NOMO-1 treated with DMSO at 0.1 percent for 48 hours (cell line): ENCODE measurements around the gene RNU1-3.
"Not testable (repeated sequence)": the region's sequence is repeated elsewhere in the genome, so short reads cannot be mapped to it uniquely, and the experiment has no call there.

Source experiments
- DNase-seq: peaks from one replicate; lab custom pipeline; 2025; ENCODE audit not compliant: unreplicated experiment; lab: John Stamatoyannopoulos, UW

RNU1-3 gene

DNA sequence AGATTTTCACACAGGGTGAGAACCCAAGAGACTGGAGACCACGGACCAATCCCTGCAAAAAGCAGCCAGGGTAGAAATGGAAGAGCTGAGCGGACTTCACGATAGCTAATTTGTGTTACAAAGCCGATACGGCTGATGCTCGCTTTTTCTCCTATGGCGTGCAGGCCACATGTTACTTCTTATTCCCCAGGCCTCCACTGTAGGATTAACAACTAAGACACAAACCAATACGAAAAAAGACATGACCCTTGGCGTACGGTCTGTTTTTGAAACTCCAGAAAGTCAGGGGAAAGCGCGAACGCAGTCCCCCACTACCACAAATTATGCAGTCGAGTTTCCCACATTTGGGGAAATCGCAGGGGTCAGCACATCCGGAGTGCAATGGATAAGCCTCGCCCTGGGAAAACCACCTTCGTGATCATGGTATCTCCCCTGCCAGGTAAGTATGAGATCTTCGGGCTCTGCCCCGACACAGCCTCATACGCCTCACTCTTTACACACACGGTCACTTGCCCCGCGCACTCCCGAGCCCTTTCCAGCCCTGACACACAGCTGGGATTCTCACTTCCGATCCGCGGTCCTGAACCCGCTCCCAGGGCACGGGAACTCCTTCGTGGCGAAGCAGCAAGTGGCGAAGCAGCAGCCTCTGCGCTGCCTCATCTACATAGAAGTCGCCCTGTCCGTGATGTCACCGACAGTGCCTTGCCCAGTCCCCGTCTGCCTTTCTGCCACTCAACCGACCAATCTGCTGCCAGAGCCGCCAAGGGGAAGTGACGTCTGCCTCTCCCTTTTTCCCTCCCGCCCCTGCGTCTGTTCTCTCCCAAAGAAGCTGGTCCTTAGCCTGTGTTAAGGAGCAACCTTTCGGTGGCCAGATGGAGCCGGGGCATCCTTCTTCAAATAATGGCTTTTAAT, at the start of gene RNU1-3:
RNU1-3 (minus strand) TSS at position 447 of the 912 bp plus-strand sequence.
- DNase-seq: not testable (repeated sequence)

DNA sequence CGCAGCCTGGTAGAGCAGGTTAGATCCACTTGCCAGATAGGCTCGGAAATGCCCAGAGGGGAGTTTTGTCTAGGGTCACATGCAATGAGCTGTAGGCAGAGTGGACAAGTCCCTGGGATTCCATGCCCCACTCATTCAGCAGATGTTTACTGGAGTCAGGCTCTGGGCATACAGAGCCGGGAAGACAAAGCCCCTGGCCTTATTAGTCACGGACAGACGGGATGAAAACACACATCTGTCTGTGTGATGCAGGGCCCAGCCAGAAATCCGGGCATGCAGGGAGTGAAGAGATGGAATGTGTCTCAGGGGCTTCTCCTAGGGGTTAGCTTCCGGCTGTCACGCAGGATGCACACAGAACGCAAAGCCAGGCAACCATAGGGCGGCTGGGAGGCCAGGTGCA, 46.7 kb upstream of the RNU1-3 start:
- not testable (repeated sequence) for DNase-seq

DNA sequence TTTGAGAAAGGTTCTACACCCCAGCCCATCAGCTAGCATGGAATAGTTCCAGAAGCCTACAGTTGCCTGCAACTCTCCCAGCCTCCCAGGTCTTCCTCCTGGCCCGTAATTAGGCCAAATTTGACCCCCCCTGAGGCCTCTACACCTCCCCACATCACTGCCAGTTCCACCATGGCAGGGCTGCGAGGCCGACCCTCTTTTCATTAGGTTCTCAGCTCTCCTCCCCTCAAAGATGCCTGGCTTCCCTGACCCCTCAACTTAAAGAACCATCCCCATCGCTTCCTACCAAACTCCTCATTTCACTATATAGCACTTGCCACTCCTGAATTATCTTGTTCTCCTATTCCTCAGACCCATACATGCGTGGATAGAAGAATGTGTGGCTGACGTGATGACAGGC, 46.2 kb upstream of the RNU1-3 start:
- not testable (repeated sequence) for DNase-seq

DNA sequence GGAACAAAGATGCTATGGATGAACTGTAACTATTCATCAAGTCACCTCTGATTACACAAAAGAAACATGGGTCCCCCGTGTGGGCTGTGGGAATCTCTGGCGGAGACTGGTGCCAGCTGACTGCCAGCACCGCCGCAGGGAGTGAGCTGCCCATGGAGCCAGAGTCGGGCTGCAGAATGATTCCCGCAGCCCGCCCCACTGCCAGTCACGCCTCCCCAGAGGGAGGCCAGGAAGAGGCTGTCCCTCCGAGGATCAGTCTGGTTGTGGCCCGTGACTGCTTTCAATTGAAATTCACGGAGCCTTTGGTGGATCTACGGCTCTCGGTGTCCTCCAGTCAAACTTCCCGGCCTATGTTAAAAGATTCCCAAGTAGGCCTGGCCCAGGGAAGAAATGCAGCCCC, 45.8 kb upstream of the RNU1-3 start:
- DNase-seq: not testable (repeated sequence)

DNA sequence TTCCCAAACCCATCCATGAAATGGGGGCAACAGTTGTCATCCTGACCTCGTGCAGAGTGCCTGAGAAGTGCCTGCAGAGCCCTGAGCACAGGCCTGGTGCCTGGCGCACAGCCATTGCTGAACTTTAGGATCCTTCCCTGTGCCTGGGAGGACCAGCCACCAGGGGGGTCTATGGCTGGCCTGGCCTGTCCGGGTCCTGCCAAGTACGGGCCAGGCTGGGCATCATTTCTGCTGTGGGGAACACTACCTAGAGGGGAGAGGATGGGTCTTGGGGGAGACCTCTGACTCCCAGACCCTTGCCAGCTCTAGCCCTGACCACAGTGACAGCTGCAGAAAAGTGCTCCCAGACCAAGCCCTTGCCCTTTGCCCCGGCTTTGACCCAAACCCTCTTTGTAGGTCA, 45.4 kb upstream of the RNU1-3 start:
- not testable (repeated sequence) for DNase-seq

DNA sequence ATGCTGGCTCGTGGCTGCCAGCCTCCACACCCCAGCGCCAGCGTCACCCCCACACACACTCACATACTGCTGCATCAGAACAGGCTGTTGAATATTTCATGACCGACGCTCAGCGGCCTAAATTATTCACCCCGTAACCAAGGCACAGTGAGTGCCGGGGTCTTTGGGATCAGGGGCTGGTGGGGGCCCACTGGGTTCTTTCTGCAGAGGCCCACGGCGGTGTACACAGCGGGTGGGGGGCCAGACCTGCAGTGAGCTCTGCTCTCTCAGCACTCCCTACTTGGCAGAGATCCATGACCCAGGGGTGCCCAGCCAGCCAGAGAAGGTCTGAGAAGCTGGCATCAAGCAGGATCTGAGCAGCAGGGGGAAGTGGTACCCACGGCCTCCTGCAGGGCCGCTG, 43.9 kb upstream of the RNU1-3 start:
- not testable (repeated sequence) for DNase-seq

DNA sequence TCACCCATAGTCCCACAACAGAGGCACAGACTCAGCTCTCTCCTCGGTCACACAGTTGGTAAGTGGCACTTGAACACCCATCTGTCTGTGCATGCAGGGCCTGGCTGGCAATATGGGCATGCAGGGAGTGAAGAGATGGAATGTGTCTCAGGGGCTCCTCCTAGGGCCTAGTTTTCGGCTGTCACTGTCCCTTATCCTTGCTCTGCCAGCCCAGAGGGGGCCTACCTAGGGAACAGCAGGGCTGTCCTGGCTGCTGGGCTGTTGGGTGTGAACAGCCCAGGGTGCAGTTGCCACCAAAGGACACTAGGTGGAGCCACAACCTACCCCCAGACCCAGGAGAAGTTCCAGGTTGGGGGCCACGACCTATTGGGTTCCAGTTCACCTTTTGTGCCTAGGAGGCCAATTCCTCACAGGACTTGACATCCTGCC, 42.9 kb upstream of the RNU1-3 start:
- DNase-seq: not testable (repeated sequence)

DNA sequence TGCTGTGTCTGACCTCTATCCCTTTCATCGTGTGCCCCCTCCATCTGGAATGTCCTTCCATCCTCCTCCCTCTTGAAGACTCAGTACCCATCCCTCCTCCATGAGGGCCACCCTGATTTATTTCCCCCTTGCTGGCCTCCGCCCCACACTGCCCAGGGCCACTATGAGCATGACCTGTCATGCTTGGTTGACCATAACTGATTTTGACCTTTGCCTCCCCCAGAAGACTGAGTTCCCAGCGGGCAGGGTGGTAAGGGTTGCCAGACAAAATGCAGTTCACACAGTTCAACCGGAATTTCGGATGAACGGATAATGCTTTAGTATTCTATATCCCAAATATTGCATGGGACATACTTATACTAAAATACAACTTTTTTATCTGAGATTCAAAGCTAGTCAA, 42.0 kb upstream of the RNU1-3 start:
- not testable (repeated sequence) for DNase-seq

DNA sequence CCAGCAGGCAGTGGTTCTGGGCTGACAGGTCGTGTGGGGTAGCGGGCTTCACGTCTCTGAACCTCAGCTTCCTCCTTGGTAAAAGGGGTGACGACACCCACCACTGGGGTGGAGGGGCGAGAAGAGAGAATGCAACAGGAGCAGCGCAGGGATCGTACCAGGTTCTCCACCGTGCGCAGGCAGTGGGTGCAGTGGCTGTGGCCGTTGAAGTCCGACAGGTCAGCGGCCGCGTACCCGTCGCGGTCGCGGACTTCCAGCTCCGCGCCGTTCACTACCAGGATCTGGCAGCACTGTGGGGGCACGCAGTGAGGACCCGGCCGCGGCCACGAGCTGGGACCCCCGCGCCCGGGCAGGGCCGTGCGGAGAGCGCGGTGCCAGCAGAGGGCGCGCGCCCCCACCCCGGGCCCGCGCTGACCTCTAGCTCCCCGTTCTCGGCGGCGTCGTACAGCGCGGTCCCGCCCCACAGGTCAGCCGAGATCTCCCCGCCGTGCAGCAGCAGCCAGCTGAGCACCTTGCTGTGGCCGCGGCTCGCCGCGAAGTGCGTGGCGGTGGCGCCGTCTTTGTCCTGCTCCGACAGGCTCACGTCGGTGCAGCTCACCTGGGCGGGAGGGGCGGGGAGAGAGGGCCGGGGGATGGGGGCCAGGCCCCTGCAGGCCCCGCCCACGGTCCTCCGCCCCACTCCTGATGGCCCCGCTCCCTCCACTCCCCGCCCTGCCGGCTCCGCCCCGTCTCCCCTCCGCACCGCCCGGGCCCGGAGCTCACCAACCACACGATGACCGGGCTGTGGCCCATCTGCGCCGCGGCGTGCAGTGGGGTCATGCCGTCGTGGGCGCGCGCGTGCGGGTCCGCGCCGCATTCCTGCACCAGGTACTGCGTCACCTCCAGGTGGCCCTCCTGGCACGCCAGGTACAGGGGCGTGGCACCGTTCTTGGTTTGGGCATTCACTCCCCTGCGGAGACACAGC, 40.7 kb upstream of the RNU1-3 start:
- not testable (repeated sequence) for DNase-seq

DNA sequence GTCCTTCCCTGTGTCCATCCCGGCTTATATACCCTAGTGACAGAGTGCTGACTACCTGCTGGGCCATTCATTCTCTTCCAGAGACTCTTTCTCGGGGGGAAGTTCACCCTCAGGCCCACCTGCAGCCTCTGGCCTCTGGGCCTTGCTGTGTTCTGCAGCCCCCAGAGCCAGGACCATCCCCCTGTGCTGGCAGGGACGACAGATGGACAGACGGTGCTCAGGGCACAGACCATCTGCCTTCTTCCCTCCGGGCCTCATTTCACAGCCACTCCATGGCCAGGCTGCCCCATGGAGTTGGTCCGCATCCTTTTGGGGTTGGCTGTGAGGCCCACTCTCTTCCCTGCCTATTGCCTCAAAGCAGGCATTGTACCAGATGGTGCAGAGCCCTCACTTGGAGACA, 39.6 kb upstream of the RNU1-3 start:
- not testable (repeated sequence) for DNase-seq

DNA sequence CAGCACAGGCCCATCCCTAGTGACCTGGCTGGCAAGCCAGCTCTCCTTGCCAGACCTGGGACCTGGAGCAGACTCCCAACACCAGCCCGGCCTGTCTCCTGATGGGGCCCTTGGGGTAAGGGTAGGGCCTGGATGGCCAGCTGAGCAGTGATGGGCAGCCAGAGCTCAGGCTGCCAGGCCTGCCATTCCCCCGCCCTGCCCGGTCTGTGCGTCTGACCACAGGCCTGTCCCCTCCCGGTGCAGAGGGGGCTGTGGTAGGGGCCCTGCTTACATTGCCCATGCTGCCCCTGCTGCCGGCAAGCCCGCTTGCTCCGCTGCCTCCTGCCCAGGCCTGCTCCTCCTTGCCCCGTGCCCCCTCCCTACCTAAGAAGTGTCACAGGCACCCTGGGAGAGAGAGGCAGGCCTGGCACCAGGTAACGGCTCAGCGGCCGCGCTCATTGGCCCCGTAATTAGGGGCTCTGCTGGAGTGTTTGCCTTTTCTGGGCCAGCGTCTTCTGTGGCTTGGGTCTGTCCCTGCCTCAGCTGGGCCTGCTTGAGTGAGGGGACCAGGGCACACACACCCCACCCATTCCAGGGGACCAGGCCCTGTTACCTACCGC, 37.9 kb upstream of the RNU1-3 start:
- not testable (repeated sequence) for DNase-seq

DNA sequence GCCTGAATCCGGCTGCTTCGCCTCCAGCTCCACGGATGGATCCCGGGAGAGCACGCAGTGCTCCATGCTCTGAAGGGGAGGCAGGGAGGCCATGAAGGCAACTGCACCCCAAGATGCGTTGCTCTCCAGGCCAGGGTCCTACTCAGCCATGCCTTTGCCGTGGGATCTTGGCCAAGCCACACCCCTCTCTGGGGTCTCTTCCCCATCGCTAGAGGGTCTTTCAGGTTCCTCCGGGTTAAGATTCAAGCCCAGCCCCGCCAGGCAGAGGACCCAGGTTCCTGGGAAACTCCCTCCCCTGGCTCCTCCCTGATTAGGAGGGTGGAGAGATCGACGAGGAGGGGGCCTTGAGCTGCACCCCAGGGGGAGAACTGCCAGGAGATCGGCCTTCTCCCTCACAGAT, 37.3 kb upstream of the RNU1-3 start:
- DNase-seq: not testable (repeated sequence)

DNA sequence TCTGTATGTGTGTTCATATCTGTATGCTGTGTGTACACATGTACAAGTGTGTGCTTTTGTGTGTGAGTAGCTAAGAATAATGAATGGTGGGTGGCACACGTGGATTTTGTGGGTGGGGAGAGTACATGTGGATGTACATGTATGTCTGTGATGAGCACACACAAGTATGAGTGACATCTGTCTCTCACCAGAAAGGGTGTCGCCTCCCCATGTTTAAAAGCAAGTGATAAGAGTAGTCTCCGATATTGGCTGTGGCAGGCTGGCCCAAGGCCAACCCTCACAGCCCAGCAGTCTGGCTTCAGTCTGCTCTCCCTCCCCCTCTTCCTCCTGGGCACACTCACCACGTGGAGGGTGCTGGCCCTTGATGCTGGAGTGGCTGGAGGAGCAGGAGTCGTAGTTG, 36.9 kb upstream of the RNU1-3 start:
- not testable (repeated sequence) for DNase-seq

DNA sequence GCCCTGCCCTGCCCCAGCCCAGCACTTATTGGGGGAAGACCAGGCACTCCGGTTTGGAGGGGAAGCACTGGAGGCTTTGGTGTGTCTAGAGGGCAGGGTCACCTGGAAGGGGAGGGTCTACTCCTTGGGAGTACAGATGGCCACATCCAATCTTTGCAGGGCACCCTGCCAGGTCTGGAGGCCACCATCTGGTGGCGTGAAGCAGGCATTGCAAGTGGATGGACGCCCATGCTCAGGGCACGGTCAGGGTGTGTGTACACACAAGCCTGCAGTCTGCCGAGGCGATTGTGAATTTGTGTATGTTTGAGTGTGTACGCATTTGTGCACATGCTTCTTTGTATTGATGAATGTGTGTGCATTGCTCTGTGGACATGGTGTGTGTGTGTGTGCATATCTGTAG, 36.4 kb upstream of the RNU1-3 start:
- not testable (repeated sequence) for DNase-seq

DNA sequence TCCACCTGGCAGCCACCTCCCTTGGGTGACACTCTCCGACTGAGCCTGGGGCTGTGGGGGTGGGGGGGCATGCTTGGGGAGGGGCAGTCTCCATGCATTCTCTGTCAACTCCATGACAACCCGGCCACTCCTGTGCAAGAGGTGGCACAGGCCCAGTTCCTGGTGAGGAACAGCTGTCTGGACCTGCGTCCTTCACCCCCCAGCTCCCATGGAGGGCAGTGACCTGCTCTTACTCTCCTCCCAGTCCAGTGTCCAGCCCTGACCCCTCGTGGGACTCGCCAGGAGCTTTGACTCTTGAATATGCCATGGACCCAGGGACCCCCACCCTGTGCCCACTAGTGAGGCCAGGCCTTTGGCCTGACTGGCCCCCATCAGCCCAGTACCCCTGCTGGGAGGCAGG, 35.5 kb upstream of the RNU1-3 start:
- DNase-seq: not testable (repeated sequence)

DNA sequence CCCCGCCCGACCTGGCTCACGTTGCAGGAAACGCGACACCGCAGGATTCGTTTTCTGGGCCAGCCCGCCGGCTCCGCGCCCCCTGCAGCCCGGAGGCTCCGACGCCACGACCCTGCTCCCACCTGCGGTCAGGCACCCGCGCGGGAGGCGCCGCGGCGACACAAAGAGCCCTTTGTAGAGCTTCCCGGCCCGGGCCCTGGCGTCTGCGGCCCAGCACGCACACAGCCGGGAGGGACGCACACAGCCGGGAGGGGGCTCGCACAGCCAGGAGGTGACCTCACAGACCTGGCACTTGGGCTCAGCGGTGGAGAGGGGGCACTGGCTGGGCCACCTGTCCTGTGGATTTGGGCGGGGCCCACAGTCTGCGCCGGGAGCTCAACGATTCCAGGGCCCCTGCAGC, 34.4 kb upstream of the RNU1-3 start:
- DNase-seq: not testable (repeated sequence)

DNA sequence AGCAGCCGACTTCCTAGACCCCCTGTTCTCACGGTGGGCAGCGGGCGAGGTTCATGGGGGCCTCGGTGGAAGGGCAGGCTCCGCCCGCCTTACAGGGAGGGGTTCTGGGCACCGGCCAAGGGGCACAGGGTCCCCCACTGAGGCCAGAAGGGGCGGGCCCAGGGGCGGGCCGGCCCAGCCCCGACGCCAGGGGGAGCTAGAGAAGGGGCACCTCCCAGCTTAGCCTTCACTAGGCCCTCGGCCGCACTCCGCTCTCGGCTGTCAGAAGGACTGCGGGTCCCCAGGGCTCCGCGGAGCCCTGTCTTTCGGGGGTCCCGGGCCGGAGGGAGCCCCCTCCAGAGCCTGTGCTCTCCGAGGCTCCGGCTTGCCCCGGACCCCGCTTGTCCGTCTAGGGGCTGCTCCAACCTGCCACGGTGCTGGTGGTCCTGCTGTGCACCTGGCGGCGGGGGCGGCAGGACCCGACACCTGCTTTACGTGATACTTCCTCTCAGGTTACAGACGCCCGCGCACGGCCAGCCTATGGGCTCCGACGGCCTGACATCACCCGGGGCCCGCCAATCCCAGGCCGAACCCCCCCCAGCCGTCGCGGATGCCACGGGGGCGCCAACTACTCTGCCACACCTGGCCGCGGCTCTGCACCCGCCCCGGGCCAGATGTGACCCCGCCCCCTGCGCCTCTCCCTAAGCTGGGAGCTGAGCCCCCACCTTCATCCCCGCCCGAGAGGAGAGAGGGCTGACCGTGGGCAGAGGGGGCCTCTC, 33.6 kb upstream of the RNU1-3 start:
- not testable (repeated sequence) for DNase-seq

DNA sequence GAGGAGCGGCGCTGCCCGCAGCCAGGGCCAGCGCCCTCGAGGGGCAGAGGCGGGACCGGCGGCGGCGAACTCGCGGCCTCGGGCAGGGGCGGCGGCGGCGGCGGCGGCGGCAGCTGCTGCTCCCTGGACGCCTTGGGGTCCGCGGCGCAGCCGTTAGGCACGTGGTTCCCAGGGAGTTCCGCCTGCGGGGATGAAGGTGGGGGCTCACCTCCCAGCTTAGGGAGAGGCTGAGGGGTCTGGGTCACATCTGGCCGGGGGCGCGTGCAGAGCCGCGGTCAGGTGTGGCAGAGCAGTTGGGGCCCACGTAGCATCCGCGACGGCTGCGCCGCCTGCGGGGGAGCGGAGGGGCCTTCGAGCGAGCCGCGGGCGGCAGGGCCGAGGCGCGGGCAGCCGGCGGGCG, 32.7 kb upstream of the RNU1-3 start:
- not testable (repeated sequence) for DNase-seq

DNA sequence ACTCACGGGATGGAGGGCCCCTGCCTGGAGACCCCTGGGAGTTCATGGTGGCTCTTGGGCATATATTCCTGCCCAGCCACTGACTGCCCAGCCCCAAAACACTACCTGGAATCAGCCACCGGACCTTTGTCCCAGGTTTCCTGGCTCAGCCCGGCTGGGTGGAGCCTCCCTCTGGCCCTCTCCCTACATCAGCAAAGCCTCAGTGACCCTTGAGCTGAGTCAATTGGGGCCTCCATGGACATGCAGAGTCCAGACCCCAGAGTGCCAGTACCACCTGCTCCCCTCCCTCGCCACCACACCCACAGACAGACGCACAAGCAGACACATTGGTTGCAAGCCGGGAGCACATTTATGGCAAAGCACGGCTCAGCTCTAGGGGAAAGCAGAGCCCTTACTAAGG, 30.4 kb upstream of the RNU1-3 start:
- not testable (repeated sequence) for DNase-seq

DNA sequence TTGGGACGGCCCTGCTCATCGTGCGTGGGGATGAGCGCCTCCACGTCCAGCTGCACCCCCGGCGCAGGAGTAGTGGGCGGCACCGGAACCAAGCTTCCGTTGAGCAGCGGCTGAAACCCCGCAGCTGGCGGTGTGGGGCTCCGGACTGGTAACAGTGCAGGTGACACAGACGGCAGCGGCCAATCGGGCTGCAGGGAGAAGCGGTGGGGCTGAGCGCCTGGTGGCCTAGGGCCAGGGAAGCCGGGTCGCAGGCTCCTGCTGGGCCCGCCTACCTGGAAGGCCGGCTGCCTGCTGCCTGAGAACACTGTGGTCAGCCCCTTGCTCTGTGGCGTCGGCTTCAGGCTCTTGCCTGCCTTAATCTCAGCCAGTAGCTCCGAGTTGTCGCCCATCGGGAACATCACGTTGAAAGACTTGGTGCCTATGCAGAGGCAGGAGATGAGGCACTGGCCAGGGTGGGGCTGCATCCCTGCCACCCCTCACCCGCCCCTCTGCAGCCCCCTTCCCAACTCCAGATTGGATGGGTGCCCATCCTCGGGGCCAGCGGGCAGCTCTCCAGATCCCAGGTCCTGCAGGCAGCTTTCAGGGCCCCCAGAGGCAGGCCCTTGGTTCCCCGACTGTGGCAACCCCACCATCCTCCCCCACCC, 29.9 kb upstream of the RNU1-3 start:
- not testable (repeated sequence) for DNase-seq
